HTR-8/SVneo (cell line): ENCODE results near the gene AUTS2.

Source experiments
- DNase-seq: peaks from one replicate; pipeline ENCODE4 v3.0.0; 2011; ENCODE audit warnings: low spot score, mixed read lengths; ENCODE audit not compliant: insufficient read length
- FAIRE-seq: peaks from 2 replicates; lab custom pipeline; 2011; peaks lifted over from hg19 to GRCh38; lab: Jason Lieb, UNC

The AUTS2 gene

GRCh38 chr7:70477036-70478010 lies 879.0 kb downstream of the AUTS2 start:
- FAIRE-seq = no peak
- no peak for DNase-seq

- DNase-seq (no peak), FAIRE-seq (no peak)
Observed at GRCh38 chr7:70479153-70480021, 881.1 kb downstream of the AUTS2 start.

GRCh38 chr7:70480927-70481569 lies 882.8 kb downstream of the AUTS2 start:
- FAIRE-seq (no peak), DNase-seq (no peak)

- no peak for FAIRE-seq
- no peak for DNase-seq
Observed at GRCh38 chr7:70481570-70482123, 883.4 kb downstream of the AUTS2 start.

- no peak for FAIRE-seq
- DNase-seq = no peak
Observed at GRCh38 chr7:70484255-70484654, 886.0 kb downstream of the AUTS2 start.

GRCh38 chr7:70486977-70487376 lies 888.7 kb downstream of the AUTS2 start:
- FAIRE-seq (no peak), DNase-seq (no peak)

- DNase-seq = no peak
- FAIRE-seq = no peak
Observed at GRCh38 chr7:70487428-70487827, 889.2 kb downstream of the AUTS2 start.

GRCh38 chr7:70487886-70488285 lies 889.6 kb downstream of the AUTS2 start:
- no peak for DNase-seq

GRCh38 chr7:70489813-70490212 lies 891.5 kb downstream of the AUTS2 start:
- FAIRE-seq = no peak

More at GRCh38 chr7:70487886-70488285, 889.6 kb downstream of the AUTS2 start:
- FAIRE-seq = no peak

GRCh38 chr7:70492625-70493024 lies 894.4 kb downstream of the AUTS2 start:
- DNase-seq (no peak), FAIRE-seq (no peak)

More at GRCh38 chr7:70489813-70490212, 891.5 kb downstream of the AUTS2 start:
- no peak for DNase-seq

GRCh38 chr7:70494225-70495032 lies 896.2 kb downstream of the AUTS2 start:
- DNase-seq (no peak), FAIRE-seq (no peak)

GRCh38 chr7:70495033-70495376 lies 896.7 kb downstream of the AUTS2 start:
- no peak for FAIRE-seq
- DNase-seq = no peak

- FAIRE-seq (no peak), DNase-seq (no peak)
Observed at GRCh38 chr7:70497793-70498192, 899.5 kb downstream of the AUTS2 start.

GRCh38 chr7:70498232-70498992 lies 900.1 kb downstream of the AUTS2 start:
- DNase-seq (no peak), FAIRE-seq (no peak)

GRCh38 chr7:70500261-70500660 lies 902.0 kb downstream of the AUTS2 start:
- DNase-seq (no peak), FAIRE-seq (no peak)

GRCh38 chr7:70502117-70502863 lies 904.0 kb downstream of the AUTS2 start:
- FAIRE-seq (no peak), DNase-seq (no peak)

GRCh38 chr7:70504254-70504653 lies 906.0 kb downstream of the AUTS2 start:
- no peak for FAIRE-seq
- no peak for DNase-seq

- FAIRE-seq = no peak
- DNase-seq = no peak
Observed at GRCh38 chr7:70505468-70505867, 907.2 kb downstream of the AUTS2 start.
